ENCODE measurements around the gene GPR65. TPM values are rescaled to one million over a fixed set of nuclear protein-coding genes. Genes with fewer than 3 reads are reported as not detected.

GPR65 gene
- polyA plus RNA-seq, 1 of the 3 experiments (the other 2 are of a cell fraction), result under 0.01 TPM

DNA sequence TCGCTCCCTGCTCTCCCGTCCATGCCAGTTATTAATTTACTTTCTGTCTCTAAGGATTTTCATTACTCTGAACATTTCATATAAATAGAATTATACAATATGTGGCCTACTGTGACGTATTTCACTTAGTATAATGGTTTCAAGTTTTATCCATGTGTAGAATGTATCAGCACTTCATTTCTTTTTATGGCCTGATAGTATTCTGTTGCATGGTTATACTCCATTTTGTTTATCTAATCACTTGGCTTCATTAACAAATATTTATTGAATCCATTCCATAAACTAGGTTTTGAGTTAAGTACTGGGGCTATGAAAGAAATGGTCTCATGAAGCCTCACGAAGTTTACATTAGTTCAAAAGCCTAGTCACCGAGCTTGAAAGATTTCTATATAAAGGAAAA lies 7.6 kb downstream of the GPR65 start:
- Histone ChIP-seq H3K79me2 (ENCODE audit: insufficient read depth) (no peaks in the 10 kb centered on the region), H4K20me1 (ENCODE audit: insufficient read depth) (no peaks in the 10 kb centered on the region), H3K27me3 (ENCODE audit: insufficient read depth) (no peaks in the 10 kb centered on the region), H3K27ac (ENCODE audit: low read depth in 2 of 2, low read length in 1 of 2) (no peak overlapping the region), H3K4me3 (ENCODE audit: low read depth in 2 of 2, low read length in 1 of 2) (no peak overlapping the region), H3F3A (replicated peaks; ENCODE audit: insufficient read depth) (no peaks in the 10 kb centered on the region), H3K9me3 (no peaks in the 10 kb centered on the region), H3K4me2 (no peak overlapping the region), H2AFZ (ENCODE audit: low read depth) (no peak overlapping the region), H3K36me3 (replicated peaks in 1 of 2; ENCODE audit: control insufficient read depth in 1 of 2, insufficient read depth in 2 of 2, low read length in 1 of 2) (no peaks in the 10 kb centered on the region), H3K9me2 (no peaks in the 10 kb centered on the region), H3K4me1 (ENCODE audit: control insufficient read depth in 1 of 2, insufficient read depth in 2 of 2, low read depth in 1 of 2, low read length in 1 of 2) (no peaks in the 10 kb centered on the region), H3K9ac (no peak overlapping the region)
- TF ChIP-seq FOXM1 (IDR thresholded peaks at IDR 0.05; ENCODE audit: low read depth), result no peak
- no peak for TF ChIP-seq FOXJ3 (CRISPR knock-in tag; IDR thresholded peaks at IDR 0.05)
- TF ChIP-seq TAF1 (IDR thresholded peaks at IDR 0.05; ENCODE audit: borderline replicate concordance, low read depth, low read length), result no peak
- no peak for TF ChIP-seq SMC3 (IDR thresholded peaks at IDR 0.05; ENCODE audit: low read depth, low read length)
- TF ChIP-seq, protein P1, sequence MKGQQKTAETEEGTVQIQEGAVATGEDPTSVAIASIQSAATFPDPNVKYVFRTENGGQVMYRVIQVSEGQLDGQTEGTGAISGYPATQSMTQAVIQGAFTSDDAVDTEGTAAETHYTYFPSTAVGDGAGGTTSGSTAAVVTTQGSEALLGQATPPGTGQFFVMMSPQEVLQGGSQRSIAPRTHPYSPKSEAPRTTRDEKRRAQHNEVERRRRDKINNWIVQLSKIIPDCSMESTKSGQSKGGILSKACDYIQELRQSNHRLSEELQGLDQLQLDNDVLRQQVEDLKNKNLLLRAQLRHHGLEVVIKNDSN (IDR thresholded peaks at IDR 0.05; ENCODE audit: borderline replicate concordance, low read depth), result no peak
- TF ChIP-seq GATA2 (CRISPR knock-in tag; IDR thresholded peaks at IDR 0.05), result no peak
- TF ChIP-seq TCF12 (IDR thresholded peaks at IDR 0.05), result no peak
- TF ChIP-seq CTCF (IDR thresholded peaks at IDR 0.05), result no peak
- no peak for TF ChIP-seq ELF1 (IDR thresholded peaks at IDR 0.05)
- ChIA-PET POLR2A (no interaction called here), CTCF (interaction anchor here (1.1 to 6.5 kb wide), 9 partner anchors 19 to 371 kb away, joined by 3 to 86 read pairs (median 11); partner anchors contain the start of gene GALC)
- no peak for DNase-seq
- 43% methylated on average over 5 of the region's 5 CpGs for WGBS (ENCODE audit: low lambda C conversion rate)

DNA sequence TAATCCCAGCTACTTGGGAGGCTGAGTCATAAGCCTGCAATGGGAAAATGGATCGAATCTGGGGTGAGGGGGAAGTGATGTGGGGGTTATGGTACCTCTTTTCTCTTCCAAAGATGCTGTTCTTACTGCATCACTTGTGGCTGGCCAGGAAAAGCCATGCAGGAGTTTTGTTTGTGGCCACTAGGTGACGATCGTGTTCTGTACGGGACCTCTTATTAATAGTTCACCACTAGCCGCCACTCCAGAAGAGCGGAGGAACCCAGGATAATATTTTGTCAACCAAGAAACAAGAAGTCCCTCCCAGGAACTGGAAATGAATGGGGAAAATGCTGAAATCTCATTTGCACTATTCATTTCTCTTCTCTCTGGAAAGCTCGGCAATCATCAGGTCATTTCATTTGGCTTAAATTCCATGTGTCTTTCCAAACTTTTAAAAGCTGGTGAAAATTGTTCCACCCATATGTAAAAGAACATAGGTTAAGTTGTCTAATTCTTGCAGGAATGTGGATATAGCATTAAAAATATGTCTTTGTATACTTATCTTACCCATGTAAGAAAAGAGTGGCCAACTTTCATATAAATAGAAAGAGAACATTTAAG lies 8.9 kb downstream of the GPR65 start:
- H3K36me3 ChIP-seq (replicated peaks in 1 of 2; ENCODE audit: control insufficient read depth in 1 of 2, insufficient read depth in 2 of 2, low read length in 1 of 2), result no peaks in the 10 kb centered on the region
- H3K9me2 ChIP-seq, result no peaks in the 10 kb centered on the region
- POLR2A ChIA-PET, result no interaction called here
- no peaks in the 10 kb centered on the region for H3K4me1 ChIP-seq (ENCODE audit: control insufficient read depth in 1 of 2, insufficient read depth in 2 of 2, low read depth in 1 of 2, low read length in 1 of 2)
- no peak overlapping the region for H3K9ac ChIP-seq
- no peak overlapping the region for H3K4me2 ChIP-seq
- no peaks in the 10 kb centered on the region for H3K27me3 ChIP-seq (ENCODE audit: insufficient read depth)
- peak overlapping the region in 1 of 2 experiments; percentile 4; a peak in 1 of 4 replicates for H3K4me3 ChIP-seq (ENCODE audit: low read depth in 2 of 2, low read length in 1 of 2)
- CTCF ChIA-PET, result interaction anchor here (0.6 to 6.5 kb wide), 36 partner anchors 11 to 413 kb away, joined by 3 to 86 read pairs (median 4); partner anchors contain the start of genes GALC and GPR65
- no peak for TF ChIP-seq IRF3 (IDR thresholded peaks at IDR 0.05; ENCODE audit: low read depth, low read length)
- TF ChIP-seq TEAD4 (IDR thresholded peaks at IDR 0.05; ENCODE audit: borderline replicate concordance, insufficient read depth), result no peak
- TF ChIP-seq RAD21 (IDR thresholded peaks at IDR 0.05; ENCODE audit: low read length), result peak; percentile 85
- no peak for TF ChIP-seq MEF2A (IDR thresholded peaks at IDR 0.05; ENCODE audit: borderline replicate concordance, low read depth)
- TF ChIP-seq, protein P2, sequence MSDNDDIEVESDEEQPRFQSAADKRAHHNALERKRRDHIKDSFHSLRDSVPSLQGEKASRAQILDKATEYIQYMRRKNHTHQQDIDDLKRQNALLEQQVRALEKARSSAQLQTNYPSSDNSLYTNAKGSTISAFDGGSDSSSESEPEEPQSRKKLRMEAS (IDR thresholded peaks at IDR 0.05; ENCODE audit: low read depth), result no peak
- TF ChIP-seq SMC3 (IDR thresholded peaks at IDR 0.05; ENCODE audit: low read depth, low read length), result peak; percentile 64
- TF ChIP-seq NFIC (IDR thresholded peaks at IDR 0.05; ENCODE audit: borderline replicate concordance), result no peak
- peak; percentile 91 for TF ChIP-seq CTCF (IDR thresholded peaks at IDR 0.05)
- TF ChIP-seq, protein P3, sequence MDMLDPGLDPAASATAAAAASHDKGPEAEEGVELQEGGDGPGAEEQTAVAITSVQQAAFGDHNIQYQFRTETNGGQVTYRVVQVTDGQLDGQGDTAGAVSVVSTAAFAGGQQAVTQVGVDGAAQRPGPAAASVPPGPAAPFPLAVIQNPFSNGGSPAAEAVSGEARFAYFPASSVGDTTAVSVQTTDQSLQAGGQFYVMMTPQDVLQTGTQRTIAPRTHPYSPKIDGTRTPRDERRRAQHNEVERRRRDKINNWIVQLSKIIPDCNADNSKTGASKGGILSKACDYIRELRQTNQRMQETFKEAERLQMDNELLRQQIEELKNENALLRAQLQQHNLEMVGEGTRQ (IDR thresholded peaks at IDR 0.05; ENCODE audit: borderline replicate concordance, low read depth, low read length), result no peak
- 7% methylated on average over 7 of the region's 7 CpGs for WGBS (ENCODE audit: low lambda C conversion rate)
- no peak overlapping the region for H3K27ac ChIP-seq (ENCODE audit: low read depth in 2 of 2, low read length in 1 of 2)
- H3K79me2 ChIP-seq (ENCODE audit: insufficient read depth), result no peaks in the 10 kb centered on the region
- DNase-seq, result peak; percentile 53
- no peaks in the 10 kb centered on the region for H3F3A ChIP-seq (replicated peaks; ENCODE audit: insufficient read depth)
- H4K20me1 ChIP-seq (ENCODE audit: insufficient read depth), result no peaks in the 10 kb centered on the region
- no peaks in the 10 kb centered on the region for H3K9me3 ChIP-seq
- H2AFZ ChIP-seq (ENCODE audit: low read depth), result 0 out of 2 replicates have a peak overlapping the region, but pooled peaks have one; percentile 63
